ENCODE data around the gene CCND1. TPM values are rescaled to one million over a fixed set of nuclear protein-coding genes. Genes with fewer than 3 reads are reported as not detected.

The CCND1 gene
- total and polyA plus RNA-seq, 2 donors (not counting 1 experiment from before 2014, with no cell fraction given), result 322 to 548 TPM

- H3K4me2 ChIP-seq (ENCODE audit: extremely low read depth, insufficient read depth, low read length), result no peak overlapping the region
- no peaks in the 10 kb centered on the region for H3K9me3 ChIP-seq (ENCODE audit: control insufficient read depth, insufficient read depth, low read depth, low read length)
- no peak for DNase-seq (ENCODE audit: low read depth in 2 of 2)
- no peaks in the 10 kb centered on the region for H3K79me2 ChIP-seq (ENCODE audit: control insufficient read depth, insufficient read depth, low read length)
- no peak overlapping the region for H3K4me3 ChIP-seq (replicated peaks in 1 of 4; ENCODE audit: control extremely low read depth in 1 of 4, insufficient read depth in 1 of 4, low read depth in 3 of 4, low read length in 4 of 4)
- H2AFZ ChIP-seq (ENCODE audit: low read length), result no peak overlapping the region
- H3K9ac ChIP-seq (ENCODE audit: insufficient read depth, low read length), result no peak overlapping the region
- H4K20me1 ChIP-seq (ENCODE audit: control insufficient read depth, extremely low read depth, insufficient read depth, low read length), result no peaks in the 10 kb centered on the region
- no peak for TF ChIP-seq CTCF (conservative IDR thresholded peaks at IDR 0.05 in 1 of 2, IDR thresholded peaks at IDR 0.05 in 1 of 2; ENCODE audit: low read depth in 1 of 2, low read length in 2 of 2)
- no peak for TF ChIP-seq EZH2 (IDR thresholded peaks at IDR 0.05; ENCODE audit: low read length, missing control alignments)
- H3K36me3 ChIP-seq (ENCODE audit: control insufficient read depth, insufficient read depth, low read length), result no peaks in the 10 kb centered on the region
- H3K4me1 ChIP-seq (ENCODE audit: control insufficient read depth, extremely low read depth, insufficient read depth, low read length), result peaks cover 7% of the 10 kb centered on the region
- H3K27ac ChIP-seq (ENCODE audit: insufficient read depth, low read length), result no peak overlapping the region
- no peaks in the 10 kb centered on the region for H3K27me3 ChIP-seq (ENCODE audit: control insufficient read depth, insufficient read depth, low read length)
These were observed 6.9 kb upstream of the CCND1 start for GRCh38 chr11:69634069-69634468.

- H3K79me2 ChIP-seq (ENCODE audit: control insufficient read depth, insufficient read depth, low read length), result no peaks in the 10 kb centered on the region
- no peak overlapping the region for H3K4me3 ChIP-seq (replicated peaks in 1 of 4; ENCODE audit: control extremely low read depth in 1 of 4, insufficient read depth in 1 of 4, low read depth in 3 of 4, low read length in 4 of 4)
- DNase-seq (ENCODE audit: low read depth in 2 of 2), result no peak
- H3K4me2 ChIP-seq (ENCODE audit: extremely low read depth, insufficient read depth, low read length), result no peak overlapping the region
- H3K27ac ChIP-seq (ENCODE audit: insufficient read depth, low read length), result no peak overlapping the region
- no peaks in the 10 kb centered on the region for H3K36me3 ChIP-seq (ENCODE audit: control insufficient read depth, insufficient read depth, low read length)
- H3K4me1 ChIP-seq (ENCODE audit: control insufficient read depth, extremely low read depth, insufficient read depth, low read length), result peaks cover 7% of the 10 kb centered on the region
- H4K20me1 ChIP-seq (ENCODE audit: control insufficient read depth, extremely low read depth, insufficient read depth, low read length), result no peaks in the 10 kb centered on the region
- H3K9ac ChIP-seq (ENCODE audit: insufficient read depth, low read length), result no peak overlapping the region
- H3K9me3 ChIP-seq (ENCODE audit: control insufficient read depth, insufficient read depth, low read depth, low read length), result no peaks in the 10 kb centered on the region
- no peak for TF ChIP-seq EZH2 (IDR thresholded peaks at IDR 0.05; ENCODE audit: low read length, missing control alignments)
- no peak for TF ChIP-seq CTCF (conservative IDR thresholded peaks at IDR 0.05 in 1 of 2, IDR thresholded peaks at IDR 0.05 in 1 of 2; ENCODE audit: low read depth in 1 of 2, low read length in 2 of 2)
- no peaks in the 10 kb centered on the region for H3K27me3 ChIP-seq (ENCODE audit: control insufficient read depth, insufficient read depth, low read length)
- no peak overlapping the region for H2AFZ ChIP-seq (ENCODE audit: low read length)
These were observed 6.4 kb upstream of the CCND1 start for GRCh38 chr11:69634590-69634989.

- H3K27me3 ChIP-seq (ENCODE audit: control insufficient read depth, insufficient read depth, low read length), result no peaks in the 10 kb centered on the region
- no peak overlapping the region for H2AFZ ChIP-seq (ENCODE audit: low read length)
- no peak overlapping the region for H3K4me3 ChIP-seq (replicated peaks in 1 of 4; ENCODE audit: control extremely low read depth in 1 of 4, insufficient read depth in 1 of 4, low read depth in 3 of 4, low read length in 4 of 4)
- H3K27ac ChIP-seq (ENCODE audit: insufficient read depth, low read length), result no peak overlapping the region
- H3K9me3 ChIP-seq (ENCODE audit: control insufficient read depth, insufficient read depth, low read depth, low read length), result no peaks in the 10 kb centered on the region
- DNase-seq (ENCODE audit: low read depth in 2 of 2), result no peak
- no peak for TF ChIP-seq CTCF (conservative IDR thresholded peaks at IDR 0.05 in 1 of 2, IDR thresholded peaks at IDR 0.05 in 1 of 2; ENCODE audit: low read depth in 1 of 2, low read length in 2 of 2)
- TF ChIP-seq EZH2 (IDR thresholded peaks at IDR 0.05; ENCODE audit: low read length, missing control alignments), result no peak
- peaks cover 2% of the 10 kb centered on the region for H3K79me2 ChIP-seq (ENCODE audit: control insufficient read depth, insufficient read depth, low read length)
- no peaks in the 10 kb centered on the region for H3K36me3 ChIP-seq (ENCODE audit: control insufficient read depth, insufficient read depth, low read length)
- H3K4me1 ChIP-seq (ENCODE audit: control insufficient read depth, extremely low read depth, insufficient read depth, low read length), result peaks cover 7% of the 10 kb centered on the region
- H3K4me2 ChIP-seq (ENCODE audit: extremely low read depth, insufficient read depth, low read length), result no peak overlapping the region
- no peaks in the 10 kb centered on the region for H4K20me1 ChIP-seq (ENCODE audit: control insufficient read depth, extremely low read depth, insufficient read depth, low read length)
- H3K9ac ChIP-seq (ENCODE audit: insufficient read depth, low read length), result no peak overlapping the region
These were observed 5.8 kb upstream of the CCND1 start for GRCh38 chr11:69635195-69635594.
